ENCODE measurements around the gene NACC1. TPM values are rescaled to one million over a fixed set of nuclear protein-coding genes. Genes with fewer than 3 reads are reported as not detected.

The NACC1 gene
- total RNA-seq, 4 donors from 2014 or later = 31.6 to 54.2 (median 36.5) TPM

DNA sequence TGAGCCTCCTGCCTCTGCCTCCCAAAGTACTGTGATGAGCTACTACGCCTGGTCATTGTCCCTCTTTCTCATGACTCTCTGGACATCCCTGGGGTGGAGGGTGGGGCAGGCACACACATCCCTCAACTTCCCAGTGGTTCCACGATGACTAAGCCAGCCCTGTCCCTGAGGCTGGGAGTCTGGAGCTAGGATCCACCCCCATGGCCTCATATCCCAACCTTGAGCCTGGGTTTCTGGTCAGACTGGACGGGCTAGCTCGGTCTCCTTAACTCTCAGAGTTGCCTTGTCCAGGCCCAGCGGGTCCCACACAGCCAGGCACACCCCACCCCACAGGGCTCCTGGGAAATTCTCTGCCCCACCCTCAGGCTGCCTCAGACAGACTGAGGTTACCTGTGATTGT, 51.7 kb downstream of the NACC1 start:
- Histone ChIP-seq H3K36me3 (no peaks in the 10 kb centered on the region), H3K27ac (peak overlapping the region; percentile 49 to 98 (median 96)), H3K4me1 (peaks cover 20 to 74% (median 52%) of the 10 kb centered on the region in 4 donors), H3K27me3 (no peaks in the 10 kb centered on the region), H3K9me3 (no peaks in the 10 kb centered on the region), H3K4me3 (no peak overlapping the region)
- WGBS, 2 donors (ENCODE audit: low coverage in 1 of 2) = 62% methylated on average over 5 of the region's 5 CpGs; no CpG with 5 or more reads in 1 of the 2 donors
- peak; percentile 60 for DNase-seq
- TF ChIP-seq POLR2AphosphoS5 (IDR thresholded peaks at IDR 0.05) (no peak), EP300 (IDR thresholded peaks at IDR 0.05; ENCODE audit: low read depth) (no peak), POLR2A (IDR thresholded peaks at IDR 0.05) (no peak)
- TF ChIP-seq, protein P1, sequence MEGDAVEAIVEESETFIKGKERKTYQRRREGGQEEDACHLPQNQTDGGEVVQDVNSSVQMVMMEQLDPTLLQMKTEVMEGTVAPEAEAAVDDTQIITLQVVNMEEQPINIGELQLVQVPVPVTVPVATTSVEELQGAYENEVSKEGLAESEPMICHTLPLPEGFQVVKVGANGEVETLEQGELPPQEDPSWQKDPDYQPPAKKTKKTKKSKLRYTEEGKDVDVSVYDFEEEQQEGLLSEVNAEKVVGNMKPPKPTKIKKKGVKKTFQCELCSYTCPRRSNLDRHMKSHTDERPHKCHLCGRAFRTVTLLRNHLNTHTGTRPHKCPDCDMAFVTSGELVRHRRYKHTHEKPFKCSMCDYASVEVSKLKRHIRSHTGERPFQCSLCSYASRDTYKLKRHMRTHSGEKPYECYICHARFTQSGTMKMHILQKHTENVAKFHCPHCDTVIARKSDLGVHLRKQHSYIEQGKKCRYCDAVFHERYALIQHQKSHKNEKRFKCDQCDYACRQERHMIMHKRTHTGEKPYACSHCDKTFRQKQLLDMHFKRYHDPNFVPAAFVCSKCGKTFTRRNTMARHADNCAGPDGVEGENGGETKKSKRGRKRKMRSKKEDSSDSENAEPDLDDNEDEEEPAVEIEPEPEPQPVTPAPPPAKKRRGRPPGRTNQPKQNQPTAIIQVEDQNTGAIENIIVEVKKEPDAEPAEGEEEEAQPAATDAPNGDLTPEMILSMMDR (IDR thresholded peaks at IDR 0.05) = no peak
- in situ Hi-C loops (cut with MboI; ENCODE audit: low pct_ligation_motif_present in 1 of 4, low pct_unique_long_range_greater_than_20kb in 1 of 4, low sequenced_read_pairs in 3 of 4) (no loop called here), intact Hi-C loops (cut with DNase I; ENCODE audit: low total_unique reads) (no loop called here)

- intact Hi-C loops (cut with DNase I; ENCODE audit: low total_unique reads) (no loop called here), in situ Hi-C loops (cut with MboI; ENCODE audit: low pct_ligation_motif_present in 1 of 4, low pct_unique_long_range_greater_than_20kb in 1 of 4, low sequenced_read_pairs in 3 of 4) (no loop called here)
- Histone ChIP-seq H3K36me3 (no peaks in the 10 kb centered on the region), H3K27ac (no peak overlapping the region), H3K4me3 (no peak overlapping the region), H3K27me3 (no peaks in the 10 kb centered on the region), H3K4me1 (peaks cover 13 to 60% (median 40%) of the 10 kb centered on the region in 4 donors), H3K9me3 (no peaks in the 10 kb centered on the region)
- DNase-seq = no peak
- 90 to 91% methylated on average over 7 of the region's 7 CpGs for WGBS, 2 donors (ENCODE audit: low coverage in 1 of 2)
- TF ChIP-seq, protein P1 (IDR thresholded peaks at IDR 0.05) = no peak
- TF ChIP-seq POLR2AphosphoS5 (IDR thresholded peaks at IDR 0.05) (no peak), POLR2A (IDR thresholded peaks at IDR 0.05) (no peak), EP300 (IDR thresholded peaks at IDR 0.05; ENCODE audit: low read depth) (no peak)
These were observed 53.1 kb downstream of the NACC1 start for GRCh38 chr19:13171146-13171545.

DNA sequence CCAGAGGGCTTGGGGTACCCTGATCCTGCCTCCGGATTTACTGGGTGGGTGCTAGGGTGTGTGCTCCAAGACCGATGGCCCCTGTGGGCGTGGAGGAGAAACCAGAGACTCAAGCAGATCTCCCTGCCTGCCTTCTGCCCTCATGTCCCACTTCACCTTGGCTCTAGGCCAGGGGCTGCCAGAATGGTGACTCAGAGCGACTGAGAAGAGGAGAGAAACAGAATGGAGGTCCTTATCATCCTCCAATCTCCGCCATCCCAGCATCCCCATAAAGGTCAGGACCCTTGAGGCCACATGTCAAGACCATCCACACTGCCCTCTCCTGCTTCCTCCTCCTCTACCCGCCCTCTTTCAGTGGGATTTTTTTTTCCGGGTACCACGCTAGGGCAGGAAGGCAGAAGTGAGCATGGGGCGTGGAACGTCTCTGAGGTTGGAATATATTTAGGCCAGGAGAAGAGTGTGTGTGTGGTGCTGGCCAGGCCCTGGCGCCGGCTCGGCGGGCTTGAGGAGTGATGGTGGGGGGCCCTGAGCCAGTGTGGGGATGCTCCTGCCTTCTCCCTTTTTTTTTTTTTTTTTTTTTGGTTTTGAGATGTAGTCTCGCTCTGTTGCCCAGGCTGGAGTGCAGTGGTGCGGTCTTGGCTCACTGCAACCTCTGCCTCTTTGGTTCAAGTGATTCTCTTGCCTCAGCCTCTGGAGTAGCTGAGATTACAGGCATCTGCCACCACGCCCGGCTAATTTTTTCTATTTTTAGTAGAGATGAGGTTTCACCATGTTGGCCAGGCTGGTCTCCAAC, 54.5 kb downstream of the NACC1 start:
- in situ Hi-C loops (cut with MboI; ENCODE audit: low pct_ligation_motif_present in 1 of 4, low pct_unique_long_range_greater_than_20kb in 1 of 4, low sequenced_read_pairs in 3 of 4) = no loop called here
- DNase-seq = peak; percentile 85
- Histone ChIP-seq H3K27me3 (no peaks in the 10 kb centered on the region), H3K9me3 (no peaks in the 10 kb centered on the region), H3K27ac (peak overlapping the region; percentile 59 to 78 (median 70)), H3K4me3 (no peak overlapping the region), H3K36me3 (no peaks in the 10 kb centered on the region), H3K4me1 (peaks cover 8 to 47% (median 28%) of the 10 kb centered on the region in 4 donors)
- intact Hi-C loops (cut with DNase I; ENCODE audit: low total_unique reads) = no loop called here
- WGBS, 2 donors (ENCODE audit: low coverage in 1 of 2) = 34 to 50% methylated on average over 9 to 18 of the region's 18 CpGs
- TF ChIP-seq, protein P1 (IDR thresholded peaks at IDR 0.05) = no peak
- no peak for TF ChIP-seq EP300 (IDR thresholded peaks at IDR 0.05; ENCODE audit: low read depth)
- TF ChIP-seq POLR2AphosphoS5 (IDR thresholded peaks at IDR 0.05) = peak in 2 of 3 donors; percentile 6 to 46

- H3K36me3 ChIP-seq = no peaks in the 10 kb centered on the region
- no peak overlapping the region for H3K4me3 ChIP-seq
- H3K27ac ChIP-seq = peak overlapping the region; percentile 59 to 78 (median 70)
- in situ Hi-C loops (cut with MboI; ENCODE audit: low pct_ligation_motif_present in 1 of 4, low pct_unique_long_range_greater_than_20kb in 1 of 4, low sequenced_read_pairs in 3 of 4) (no loop called here), intact Hi-C loops (cut with DNase I; ENCODE audit: low total_unique reads) (no loop called here)
- no peaks in the 10 kb centered on the region for H3K27me3 ChIP-seq
- no peaks in the 10 kb centered on the region for H3K9me3 ChIP-seq
- TF ChIP-seq EP300 (IDR thresholded peaks at IDR 0.05; ENCODE audit: low read depth) (no peak), POLR2AphosphoS5 (IDR thresholded peaks at IDR 0.05) (no peak), POLR2A (IDR thresholded peaks at IDR 0.05) (no peak)
- TF ChIP-seq, protein P1 (IDR thresholded peaks at IDR 0.05) = no peak
- DNase-seq = no peak
- 84 to 100% methylated on average over 1 to 12 of the region's 12 CpGs for WGBS, 2 donors (ENCODE audit: low coverage in 1 of 2)
- peaks cover 8 to 45% (median 24%) of the 10 kb centered on the region in 4 donors for H3K4me1 ChIP-seq
These were observed 55.2 kb downstream of the NACC1 start for GRCh38 chr19:13173139-13173737.

All from transverse colon (tissue), 4 donors.